ENCODE results near the gene CEP41. TPM values are rescaled to one million over a fixed set of nuclear protein-coding genes. Genes with fewer than 3 reads are reported as not detected.

CEP41 gene
- total RNA-seq, 2 experiments from 2014 or later, result 3.3 to 4.8 TPM

GRCh38 chr7:130410868-130411541, 29.8 kb downstream of the CEP41 start:
- no peak overlapping the region for H3K27ac Mint-ChIP-seq
- peaks cover 9% of the 10 kb centered on the region for H3K4me1 ChIP-seq (ENCODE audit: insufficient read depth, low read length)
- H3K4me1 Mint-ChIP-seq (ENCODE audit: low read depth), result peaks cover 46% of the 10 kb centered on the region
- no peaks in the 10 kb centered on the region for H3K9me3 ChIP-seq (ENCODE audit: control insufficient read depth in 1 of 2, insufficient read depth in 1 of 2, low read length in 2 of 2)
- no peaks in the 10 kb centered on the region for H3K9me3 Mint-ChIP-seq
- DNase-seq (no peak), ATAC-seq (ENCODE audit: poor library complexity) (no peak)
- no peak overlapping the region for H3K4me3 ChIP-seq (ENCODE audit: low read length)
- no peaks in the 10 kb centered on the region for H3K36me3 ChIP-seq (ENCODE audit: insufficient read depth, low read length)
- no peak overlapping the region for H3K4me3 Mint-ChIP-seq
- TF ChIP-seq CTCF (IDR thresholded peaks at IDR 0.05), result no peak
- intact Hi-C loops (cut with DNase I, micrococcal nuclease), result no loop called here
- no peaks in the 10 kb centered on the region for H3K27me3 ChIP-seq (ENCODE audit: control insufficient read depth in 1 of 2, insufficient read depth in 2 of 2, low read length in 2 of 2)
- H3K27ac ChIP-seq (ENCODE audit: low read depth in 1 of 2, low read length in 2 of 2), result no peak overlapping the region
- ChIA-PET CTCF (interaction anchor here (1.1 kb wide), 1 partner anchor 94 kb away, joined by 3 read pairs; no protein-coding TSS in a partner anchor), POLR2A (no interaction called here)
- no peaks in the 10 kb centered on the region for H3K27me3 Mint-ChIP-seq
- H3K36me3 Mint-ChIP-seq (ENCODE audit: low read depth), result no peaks in the 10 kb centered on the region

GRCh38 chr7:130409712-130410072, 31.1 kb downstream of the CEP41 start:
- no peaks in the 10 kb centered on the region for H3K9me3 Mint-ChIP-seq
- ATAC-seq (ENCODE audit: poor library complexity) (no peak), DNase-seq (no peak)
- Histone ChIP-seq H3K36me3 (ENCODE audit: insufficient read depth, low read length) (no peaks in the 10 kb centered on the region), H3K27ac (ENCODE audit: low read depth in 1 of 2, low read length in 2 of 2) (no peak overlapping the region), H3K4me1 (ENCODE audit: insufficient read depth, low read length) (peaks cover 2% of the 10 kb centered on the region), H3K9me3 (ENCODE audit: control insufficient read depth in 1 of 2, insufficient read depth in 1 of 2, low read length in 2 of 2) (no peaks in the 10 kb centered on the region), H3K27me3 (ENCODE audit: control insufficient read depth in 1 of 2, insufficient read depth in 2 of 2, low read length in 2 of 2) (no peaks in the 10 kb centered on the region), H3K4me3 (ENCODE audit: low read length) (no peak overlapping the region)
- H3K36me3 Mint-ChIP-seq (ENCODE audit: low read depth), result no peaks in the 10 kb centered on the region
- intact Hi-C loops (cut with DNase I, micrococcal nuclease), result no loop called here
- ChIA-PET POLR2A (no interaction called here), CTCF (no interaction called here)
- no peak overlapping the region for H3K27ac Mint-ChIP-seq
- no peaks in the 10 kb centered on the region for H3K27me3 Mint-ChIP-seq
- TF ChIP-seq CTCF (IDR thresholded peaks at IDR 0.05), result no peak
- H3K4me1 Mint-ChIP-seq (ENCODE audit: low read depth), result peaks cover 34% of the 10 kb centered on the region
- H3K4me3 Mint-ChIP-seq, result no peak overlapping the region

GRCh38 chr7:130409067-130409711, 31.6 kb downstream of the CEP41 start:
- no peaks in the 10 kb centered on the region for H3K4me1 ChIP-seq (ENCODE audit: insufficient read depth, low read length)
- no peaks in the 10 kb centered on the region for H3K9me3 Mint-ChIP-seq
- DNase-seq (no peak), ATAC-seq (ENCODE audit: poor library complexity) (no peak)
- ChIA-PET POLR2A (no interaction called here), CTCF (no interaction called here)
- H3K36me3 ChIP-seq (ENCODE audit: insufficient read depth, low read length), result no peaks in the 10 kb centered on the region
- H3K27ac Mint-ChIP-seq, result no peak overlapping the region
- no peak overlapping the region for H3K27ac ChIP-seq (ENCODE audit: low read depth in 1 of 2, low read length in 2 of 2)
- H3K9me3 ChIP-seq (ENCODE audit: control insufficient read depth in 1 of 2, insufficient read depth in 1 of 2, low read length in 2 of 2), result no peaks in the 10 kb centered on the region
- H3K36me3 Mint-ChIP-seq (ENCODE audit: low read depth), result peaks cover 3% of the 10 kb centered on the region
- H3K4me3 Mint-ChIP-seq, result no peak overlapping the region
- H3K27me3 Mint-ChIP-seq, result no peaks in the 10 kb centered on the region
- intact Hi-C loops (cut with DNase I, micrococcal nuclease), result no loop called here
- no peaks in the 10 kb centered on the region for H3K27me3 ChIP-seq (ENCODE audit: control insufficient read depth in 1 of 2, insufficient read depth in 2 of 2, low read length in 2 of 2)
- H3K4me1 Mint-ChIP-seq (ENCODE audit: low read depth), result peaks cover 29% of the 10 kb centered on the region
- no peak overlapping the region for H3K4me3 ChIP-seq (ENCODE audit: low read length)
- TF ChIP-seq CTCF (IDR thresholded peaks at IDR 0.05), result no peak
